Stimulated activated naive CD4-positive, alpha-beta T cell (primary cell): ENCODE data around the gene INF2.

ENCODE experiments used
- DNase-seq, 6 experiments: peaks; one replicate each; lab custom pipeline; 2025; lab: John Stamatoyannopoulos, UW

The INF2 gene

GRCh38 chr14:104676694-104677511, 12.5 kb upstream of the INF2 start:
- DNase-seq = peak in 2 of 6 experiments; percentile 11 to 15

GRCh38 chr14:104677512-104678332, 11.7 kb upstream of the INF2 start:
- peak; percentile 30 to 74 (median 54) for DNase-seq

GRCh38 chr14:104678346-104678745, 11.1 kb upstream of the INF2 start:
- no peak for DNase-seq

- DNase-seq = no peak
Observed at GRCh38 chr14:104678901-104679705, 10.3 kb upstream of the INF2 start.

GRCh38 chr14:104680056-104680805, 9.2 kb upstream of the INF2 start:
- DNase-seq = no peak

GRCh38 chr14:104680806-104681688, 8.4 kb upstream of the INF2 start:
- no peak for DNase-seq

- no peak for DNase-seq
Observed at GRCh38 chr14:104681689-104682074, 7.7 kb upstream of the INF2 start.

GRCh38 chr14:104682107-104682593, 7.3 kb upstream of the INF2 start:
- DNase-seq = no peak

GRCh38 chr14:104683653-104684448, 5.6 kb upstream of the INF2 start:
- DNase-seq = no peak

- no peak for DNase-seq
Observed at GRCh38 chr14:104684449-104684821, 5.0 kb upstream of the INF2 start.

- DNase-seq = peak in 1 of 6 experiments; percentile 9
Observed at GRCh38 chr14:104685216-104685997, 4.0 kb upstream of the INF2 start.

- DNase-seq = no peak
Observed at GRCh38 chr14:104685998-104686610, 3.3 kb upstream of the INF2 start.

GRCh38 chr14:104686624-104687517, 2.5 kb upstream of the INF2 start:
- peak in 1 of 6 experiments; percentile 20 for DNase-seq

GRCh38 chr14:104687601-104688504, 1.6 kb upstream of the INF2 start:
- DNase-seq = no peak

- no peak for DNase-seq
Observed at GRCh38 chr14:104688505-104689108, 811 bp upstream of the INF2 start.
